Pons (tissue), 1 donor: ENCODE data around the gene ZNF860.

Experiments
- DNase-seq: peaks from one replicate; pipeline ENCODE4 v3.0.0-alpha.2; 2016; ENCODE audit warnings: low spot score

ZNF860 gene

GRCh38 chr3:31981206-31982181 is at the start of gene ZNF860, which contains the start of gene OSBPL10:
TSS of gene ZNF860 (plus strand) at chr3:31981750. CDS start at chr3:31989080, 7,330 bp downstream.
TSS of gene OSBPL10 (minus strand) at chr3:31981262. CDS start at chr3:31981179, 83 bp downstream.
- peak; percentile 34 for DNase-seq

- no peak for DNase-seq
These were observed 48.6 kb upstream of the ZNF860 start for GRCh38 chr3:31932990-31933389.

- no peak for DNase-seq
These were observed 47.5 kb upstream of the ZNF860 start for GRCh38 chr3:31934018-31934417.

GRCh38 chr3:31934866-31935265 is 46.7 kb upstream of the ZNF860 start:
- DNase-seq, result no peak

DNA sequence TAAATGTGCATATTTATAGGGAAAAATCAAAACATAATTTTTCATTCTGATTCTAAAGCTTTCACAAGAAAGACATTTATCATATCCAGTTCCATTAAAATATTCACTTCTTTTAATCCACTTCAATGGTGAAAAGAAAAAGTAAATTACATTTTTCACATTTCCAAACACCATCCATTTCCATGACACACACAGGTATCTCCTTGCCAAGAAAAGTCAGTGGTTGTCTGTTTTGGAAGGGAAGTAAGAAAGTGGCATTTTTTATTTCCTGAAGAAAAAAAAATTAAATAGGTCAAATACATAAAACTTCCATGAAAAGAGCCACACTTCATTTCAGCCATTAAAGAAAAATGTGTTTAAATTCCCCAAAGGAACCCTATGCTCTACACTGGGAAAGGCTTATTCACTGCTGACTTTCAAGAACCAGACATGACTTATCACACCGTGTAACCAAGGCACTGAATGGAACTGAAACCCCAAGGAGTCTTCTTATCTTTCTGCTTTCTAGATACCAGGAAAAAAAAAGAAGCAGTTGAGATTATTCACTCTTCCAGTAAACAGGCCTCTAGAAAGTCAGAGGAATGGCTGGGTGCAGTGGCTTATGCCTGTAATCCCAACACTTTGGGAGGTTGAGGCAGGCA is 45.0 kb upstream of the ZNF860 start:
- DNase-seq, result no peak

DNA sequence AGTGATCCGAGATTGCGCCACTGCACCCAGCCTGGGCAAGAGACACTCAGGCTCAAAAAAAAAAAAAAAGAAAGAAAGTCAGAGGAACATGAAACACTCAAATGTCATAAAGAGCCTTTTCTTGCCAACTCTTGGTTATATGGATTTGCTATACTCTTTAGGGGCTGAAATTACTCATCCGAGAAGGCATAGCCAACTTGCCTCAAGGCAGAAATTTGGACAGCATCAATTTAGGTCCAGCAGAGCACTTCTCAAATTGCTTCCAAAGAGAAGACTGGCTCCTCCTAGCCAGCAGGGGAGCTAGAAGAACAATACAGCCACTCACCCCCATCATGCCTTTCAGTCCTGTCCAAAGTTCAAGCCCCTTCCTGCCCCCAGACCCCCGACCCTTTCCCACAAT is 44.3 kb upstream of the ZNF860 start:
- no peak for DNase-seq

DNA sequence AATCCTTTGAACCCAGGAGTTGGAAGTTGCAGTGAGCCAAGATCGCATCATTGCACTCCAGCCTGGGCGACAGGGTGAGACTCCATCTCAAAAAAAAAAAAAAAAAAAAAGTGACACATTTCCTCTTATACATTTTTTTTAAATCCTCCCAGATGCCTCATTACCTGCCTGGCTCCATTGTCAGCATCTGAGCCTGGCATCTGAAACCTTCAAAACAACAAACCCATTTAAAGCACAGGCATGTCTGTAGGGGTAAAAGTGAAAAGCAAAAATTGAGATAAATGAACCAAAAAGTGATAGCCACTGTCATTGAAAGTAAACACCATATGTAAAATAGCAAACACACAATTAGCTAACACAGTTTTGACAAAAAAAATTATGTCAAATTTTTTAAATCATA is 39.1 kb upstream of the ZNF860 start:
- no peak for DNase-seq

GRCh38 chr3:31943041-31943440 is 38.5 kb upstream of the ZNF860 start:
- DNase-seq, result no peak

DNA sequence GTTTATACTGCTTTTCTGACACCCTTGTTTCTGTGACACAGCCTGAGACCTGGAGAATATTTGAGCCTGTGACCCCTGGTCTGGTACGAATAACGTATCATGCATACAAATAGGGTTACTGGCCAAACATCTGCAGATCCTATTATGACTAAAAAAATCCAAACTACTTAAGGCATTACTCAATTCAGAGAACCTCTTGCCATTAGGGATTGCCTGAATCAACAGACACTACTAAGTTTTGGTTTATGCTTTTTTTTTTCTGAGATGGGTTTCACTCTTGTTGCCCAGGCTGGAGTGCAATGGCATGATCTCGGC is 35.9 kb upstream of the ZNF860 start:
- DNase-seq, result no peak

DNA sequence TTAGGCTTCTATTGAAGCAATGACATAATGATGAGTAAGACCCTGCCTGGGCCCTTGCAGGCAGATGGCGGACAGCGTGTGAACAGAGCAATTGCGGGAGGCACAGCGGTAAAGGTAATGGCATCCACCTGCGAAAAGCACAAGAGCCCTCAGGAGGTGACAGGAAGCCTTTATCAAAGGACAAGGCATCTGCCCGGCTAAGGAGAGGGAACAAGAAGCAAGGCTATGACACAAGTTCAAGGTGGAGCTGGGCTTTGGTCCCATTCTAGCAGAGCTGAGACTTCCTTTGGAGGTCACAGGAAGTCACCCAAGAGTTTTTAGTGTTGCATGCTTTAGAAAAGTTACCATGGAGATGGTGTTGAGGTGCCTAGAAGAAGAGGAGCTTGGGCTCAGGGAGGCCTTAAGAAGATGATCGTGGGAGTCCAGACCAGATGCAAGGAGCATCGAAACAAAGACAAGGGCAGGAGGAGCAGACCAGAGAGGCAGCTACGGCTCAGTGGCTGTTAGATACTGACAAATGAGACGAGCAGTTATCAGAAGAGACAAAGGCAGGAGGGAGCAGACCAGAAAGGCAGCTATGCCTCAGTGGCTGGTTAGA is 35.0 kb upstream of the ZNF860 start:
- no peak for DNase-seq

GRCh38 chr3:31947162-31947561 is 34.4 kb upstream of the ZNF860 start:
- DNase-seq, result no peak

GRCh38 chr3:31947671-31948091 is 33.9 kb upstream of the ZNF860 start:
- DNase-seq, result no peak

DNA sequence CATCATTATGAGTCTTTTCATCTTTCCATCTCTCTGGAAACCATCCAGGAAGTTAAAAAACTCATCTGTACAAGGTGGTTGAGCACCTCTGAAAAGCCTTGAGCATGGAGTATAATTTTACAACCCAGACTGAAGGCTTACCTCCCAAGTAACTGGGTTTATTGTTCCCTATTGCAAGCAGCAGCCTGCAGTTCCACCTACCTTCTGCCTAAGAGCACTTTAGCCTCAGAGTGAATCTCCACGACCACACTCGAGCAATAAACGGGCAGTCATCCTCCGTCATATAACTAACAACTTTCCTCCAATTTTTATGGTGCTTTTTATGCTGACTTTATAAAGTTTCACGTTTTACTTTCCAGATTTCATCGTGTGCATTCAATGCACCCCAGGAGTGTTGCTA is 33.3 kb upstream of the ZNF860 start:
- no peak for DNase-seq

- DNase-seq, result no peak
These were observed 29.3 kb upstream of the ZNF860 start for GRCh38 chr3:31952205-31952604.

DNA sequence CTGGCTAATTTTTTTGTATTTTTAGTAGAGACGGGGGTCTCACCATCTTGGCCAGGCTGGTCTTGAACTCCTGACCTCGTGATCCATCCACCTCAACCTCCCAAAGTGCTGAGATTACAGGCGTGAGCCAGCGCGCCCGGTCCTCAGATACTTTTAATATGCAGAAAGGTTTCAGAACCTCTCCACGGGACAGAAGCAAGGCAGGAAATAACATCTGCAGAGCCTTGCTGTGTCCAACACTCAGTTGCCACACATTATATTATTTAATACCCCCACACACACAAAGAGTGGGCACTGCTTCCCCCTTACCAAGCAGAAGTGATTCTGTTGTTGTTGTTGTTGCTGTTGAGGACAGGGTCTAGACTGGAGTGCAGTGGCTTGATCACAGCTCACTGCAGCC is 28.5 kb upstream of the ZNF860 start:
- DNase-seq, result no peak

DNA sequence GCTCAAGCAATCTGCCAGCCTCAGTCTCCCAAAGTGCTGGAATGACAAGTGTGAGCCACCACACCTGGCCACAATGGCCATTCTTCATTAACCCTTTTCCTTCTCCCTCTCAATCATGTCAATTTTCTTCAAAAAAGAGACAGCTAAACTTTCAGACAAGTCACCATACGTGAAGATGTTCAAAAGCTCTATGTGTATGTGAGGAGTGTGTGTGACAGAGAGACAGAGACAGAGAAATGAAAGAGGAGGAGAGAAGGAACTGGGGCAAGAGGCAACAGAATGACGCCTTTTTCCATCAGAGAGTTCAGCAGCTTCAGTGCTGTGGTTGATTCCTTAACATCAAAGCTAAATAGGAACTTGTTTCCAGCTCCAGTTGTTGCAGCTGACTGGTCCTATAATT is 27.9 kb upstream of the ZNF860 start:
- no peak for DNase-seq

DNA sequence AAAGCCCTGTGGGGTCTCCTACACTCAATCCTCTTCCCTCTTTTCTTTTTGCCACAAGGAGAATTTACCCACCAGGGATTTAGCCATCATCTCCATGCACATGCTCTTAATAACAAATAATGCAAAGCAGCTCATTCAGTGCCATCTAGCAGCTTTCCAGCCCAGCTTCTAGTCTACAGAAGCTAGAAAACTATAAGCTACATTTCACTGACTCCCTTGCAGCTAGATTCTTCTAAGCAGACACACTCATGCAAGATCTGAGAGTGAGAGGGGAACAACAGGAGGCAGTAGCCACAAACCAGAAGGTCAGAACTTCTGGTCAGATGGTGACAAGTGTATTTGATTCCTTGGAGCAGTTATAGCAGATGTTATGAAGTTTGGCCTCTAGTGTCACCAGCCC is 26.0 kb upstream of the ZNF860 start:
- no peak for DNase-seq

GRCh38 chr3:31957106-31957505 is 24.4 kb upstream of the ZNF860 start:
- no peak for DNase-seq

DNA sequence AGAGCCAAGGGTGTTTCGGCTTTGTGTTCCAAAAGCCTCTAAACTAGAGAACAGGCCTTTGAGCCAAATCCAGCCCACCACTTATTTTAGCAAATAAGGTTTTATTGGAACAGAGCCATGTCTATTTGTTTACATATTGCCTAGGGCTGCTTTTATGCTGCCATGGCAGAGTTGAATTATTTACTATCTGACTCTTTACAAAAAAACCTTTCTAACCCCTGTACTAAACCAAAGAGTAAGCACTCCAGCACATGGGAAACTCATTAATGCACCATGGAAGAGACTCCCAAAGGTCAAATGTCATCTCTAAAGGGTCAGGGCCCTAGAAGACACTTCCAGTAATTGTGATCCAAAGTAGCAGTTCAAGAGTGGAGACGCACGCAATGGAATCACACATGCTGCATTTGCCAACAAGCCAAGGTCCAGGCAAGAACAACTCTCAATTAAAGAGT is 22.8 kb upstream of the ZNF860 start:
- no peak for DNase-seq

- no peak for DNase-seq
These were observed 22.3 kb upstream of the ZNF860 start for GRCh38 chr3:31959251-31959650.

- DNase-seq, result no peak
These were observed 21.4 kb upstream of the ZNF860 start for GRCh38 chr3:31959951-31960792.
